MM.1S (cell line): ENCODE results near the gene NDUFB8.

Experiments
- CTCF ChIP-seq: fragments of 300-600 bp; sonication (generic); IDR thresholded peaks from 2 replicates; pipeline ENCODE4 v1.5.1; 2016; ENCODE audit warnings: antibody characterized with exemption, low read length, mixed read lengths
- EZH2 ChIP-seq: fragments of 300-600 bp; sonication (generic); optimal IDR thresholded peaks from 2 replicates; pipeline ENCODE3; 2017; ENCODE audit warnings: low read depth, mild to moderate bottlenecking, antibody characterized with exemption, low read length, mixed read lengths
- EZH2phosphoT487 ChIP-seq: fragments of 300-600 bp; sonication (generic); IDR thresholded peaks from 2 replicates; pipeline ENCODE4 v1.6.1; 2018; ENCODE audit warnings: antibody characterized with exemption, low read length

- TF ChIP-seq CTCF (no peak), EZH2phosphoT487 (no peak), EZH2 (no peak)
These were observed 44.3 kb downstream of the NDUFB8 start for GRCh38 chr10:100485366-100485765.
